ENCODE results near the gene DENND1B.

DENND1B gene

GRCh38 chr1:197797010-197797409, 21.7 kb upstream of the DENND1B start:
- no peak for TF ChIP-seq CTCF (IDR thresholded peaks at IDR 0.05; ENCODE audit: extremely low read depth, missing control alignments)
- no peak for DNase-seq (ENCODE audit: low spot score)

- no peak for TF ChIP-seq CTCF (IDR thresholded peaks at IDR 0.05; ENCODE audit: extremely low read depth, missing control alignments)
- DNase-seq (ENCODE audit: low spot score), result no peak
These were observed 13.8 kb upstream of the DENND1B start for GRCh38 chr1:197788741-197789739.

DNA sequence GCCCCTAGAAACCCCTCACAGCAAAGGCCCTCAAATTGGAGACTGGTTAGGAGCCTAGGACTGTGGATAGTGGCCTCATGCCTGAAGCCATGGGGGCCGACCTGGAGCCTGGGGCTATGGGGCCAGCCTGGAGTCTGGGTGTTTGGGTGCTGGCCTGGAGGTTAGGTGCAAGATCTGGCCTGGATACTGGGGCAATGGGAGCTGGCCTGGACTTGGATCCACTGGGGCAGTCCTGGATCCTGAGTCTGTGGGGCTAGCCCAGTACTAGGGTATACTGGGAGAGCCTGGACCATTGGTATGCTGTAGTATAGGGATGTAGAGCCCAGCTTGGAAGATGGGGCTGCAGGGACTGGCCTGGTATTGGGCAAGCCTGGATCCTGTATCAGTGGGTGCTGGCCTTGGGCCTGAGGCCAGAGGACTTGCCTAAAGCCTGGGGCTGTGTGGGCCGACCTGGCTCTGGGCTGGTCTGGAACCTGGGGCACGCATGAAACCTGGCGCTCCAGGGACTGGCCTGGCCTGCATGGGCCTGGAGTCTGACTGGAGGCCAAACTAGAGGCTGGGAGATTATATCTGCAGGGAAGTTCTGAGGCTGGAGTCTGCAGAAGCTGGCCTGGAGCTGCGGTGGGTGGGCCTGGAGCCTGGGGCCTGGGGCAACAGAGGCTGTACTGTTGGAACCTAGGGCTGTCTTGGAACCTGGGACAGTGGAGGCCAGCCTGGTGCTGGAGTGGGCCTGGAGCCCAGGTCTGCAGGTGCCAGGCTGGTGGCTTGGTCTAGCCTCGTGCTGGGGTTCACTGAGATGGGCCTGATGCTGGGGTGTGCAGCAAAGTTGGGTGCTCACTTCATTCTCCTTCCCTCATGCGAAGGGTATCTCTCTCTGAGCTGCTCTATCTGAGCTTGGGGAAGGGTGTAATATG, 12.6 kb upstream of the DENND1B start:
- no peak for DNase-seq (ENCODE audit: low spot score)
- no peak for TF ChIP-seq CTCF (IDR thresholded peaks at IDR 0.05; ENCODE audit: extremely low read depth, missing control alignments)

GRCh38 chr1:197787056-197787455, 11.8 kb upstream of the DENND1B start:
- no peak for TF ChIP-seq CTCF (IDR thresholded peaks at IDR 0.05; ENCODE audit: extremely low read depth, missing control alignments)

DNA sequence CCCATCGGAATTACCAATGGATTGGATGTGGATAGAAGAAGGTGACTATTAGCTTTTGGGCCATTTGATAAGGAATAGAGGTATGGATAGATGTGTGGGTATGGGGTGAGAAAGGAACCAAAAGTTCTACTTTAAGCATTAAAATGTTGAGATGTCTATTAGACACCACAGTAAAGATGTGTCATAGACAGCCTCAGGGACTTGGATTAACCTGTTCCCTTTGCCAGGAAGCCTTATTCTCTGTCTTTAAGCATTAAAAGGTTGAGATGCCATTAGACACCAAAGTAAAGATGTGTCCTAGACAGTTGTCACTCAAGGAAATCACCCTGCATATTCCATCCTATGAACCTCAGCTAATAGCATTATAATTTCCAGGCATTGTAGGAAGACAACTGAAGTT, 11.0 kb upstream of the DENND1B start:
- DNase-seq (ENCODE audit: low spot score), result no peak
- TF ChIP-seq CTCF (IDR thresholded peaks at IDR 0.05; ENCODE audit: extremely low read depth, missing control alignments), result no peak

More at GRCh38 chr1:197787056-197787455, 11.8 kb upstream of the DENND1B start:
- no peak for DNase-seq (ENCODE audit: low spot score)

- no peak for DNase-seq (ENCODE audit: low spot score)
- no peak for TF ChIP-seq CTCF (IDR thresholded peaks at IDR 0.05; ENCODE audit: extremely low read depth, missing control alignments)
These were observed 8.2 kb upstream of the DENND1B start for GRCh38 chr1:197783510-197783948.
